K562 (cell line): ENCODE measurements around the gene CLCNKA. TPM values are rescaled to one million over a fixed set of nuclear protein-coding genes. Genes with fewer than 3 reads are reported as not detected.

Source experiments
- ADNP ChIP-seq: fragments of 200-800 bp; sonication (Bioruptor generic); IDR thresholded peaks from 2 replicates; pipeline ENCODE4 v1.6.1; 2016; ENCODE audit warnings: missing genetic modification characterization, missing compliant biosample characterization
- ARID1B ChIP-seq: fragments of 450-650 bp; IDR thresholded peaks from 2 replicates; pipeline ENCODE4 v1.6.1; 2016; ENCODE audit warnings: antibody characterized with exemption, mild to moderate bottlenecking, inconsistent platforms
- CBX5 ChIP-seq: IDR thresholded peaks from 2 replicates; pipeline ENCODE4 v1.6.1; 2014; ENCODE audit warnings: low read depth, borderline replicate concordance
- CREM ChIP-seq: IDR thresholded peaks from 2 replicates; pipeline ENCODE4 v1.6.1; 2014; ENCODE audit warnings: antibody characterized with exemption, low read depth
- DACH1 ChIP-seq: fragments of 450-650 bp; IDR thresholded peaks from 2 replicates; pipeline ENCODE4 v1.6.1; 2018; ENCODE audit not compliant: partially characterized antibody
- DDX20 ChIP-seq: fragments of 450-650 bp; IDR thresholded peaks from 2 replicates; pipeline ENCODE4 v1.6.1; 2016; ENCODE audit warnings: missing genetic modification characterization, low read depth, mild to moderate bottlenecking, missing compliant biosample characterization, moderate library complexity
- DMBX1 ChIP-seq: fragments of 250-450 bp; sonication (Bioruptor Pico); IDR thresholded peaks from 2 replicates; pipeline ENCODE4 v1.8.0; 2022; ENCODE audit warnings: inconsistent platforms, mild to moderate bottlenecking, moderate library complexity, borderline replicate concordance
- ELF2 ChIP-seq: fragments of 250-450 bp; sonication (Bioruptor Pico); IDR thresholded peaks from 2 replicates; pipeline ENCODE4 v1.5.0; 2021; ENCODE audit warnings: mild to moderate bottlenecking
- EP400 ChIP-seq: fragments of 450-650 bp; IDR thresholded peaks from 2 replicates; pipeline ENCODE4 v1.6.1; 2017; ENCODE audit warnings: antibody characterized with exemption, mild to moderate bottlenecking, moderate library complexity
- GABPB1 ChIP-seq: sonication (generic); formaldehyde crosslinking; IDR thresholded peaks from 2 replicates; pipeline ENCODE4 v1.8.0; 2022; ENCODE audit warnings: mild to moderate bottlenecking, missing genetic modification reagents
- GATAD2A ChIP-seq: fragments of 450-650 bp; IDR thresholded peaks from 2 replicates; pipeline ENCODE4 v1.6.1; 2017
- GATAD2B ChIP-seq: fragments of 450-650 bp; IDR thresholded peaks from 2 replicates; pipeline ENCODE4 v1.6.1; 2017; ENCODE audit warnings: mild to moderate bottlenecking, borderline replicate concordance
- HIVEP1 ChIP-seq: fragments of 250-450 bp; sonication (Bioruptor Pico); IDR thresholded peaks from 2 replicates; pipeline ENCODE4 v1.4.0; 2020; ENCODE audit warnings: mild to moderate bottlenecking
- KDM5B ChIP-seq: fragments of 200-600 bp; sonication (generic); IDR thresholded peaks from 2 replicates; pipeline ENCODE4 v1.6.1; 2012; ENCODE audit warnings: low read depth, mild to moderate bottlenecking, moderate library complexity, low read length, control low read depth, inconsistent platforms; ENCODE audit not compliant: insufficient replicate concordance
- NBN ChIP-seq: fragments of 450-650 bp; IDR thresholded peaks from 2 replicates; pipeline ENCODE4 v1.6.1; 2016; ENCODE audit warnings: low read depth, mild to moderate bottlenecking
- NCOA1 ChIP-seq: fragments of 450-650 bp; IDR thresholded peaks from 2 replicates; pipeline ENCODE4 v1.6.1; 2016; ENCODE audit warnings: low read depth
- NCOR1 ChIP-seq: fragments of 450-650 bp; IDR thresholded peaks from 2 replicates; pipeline ENCODE4 v1.6.1; 2016; ENCODE audit warnings: mild to moderate bottlenecking, moderate library complexity
- NFIX ChIP-seq: fragments of 250-450 bp; sonication (Bioruptor Pico); IDR thresholded peaks from 2 replicates; pipeline ENCODE4 v1.4.0; 2020; ENCODE audit warnings: low read depth, mild to moderate bottlenecking, moderate library complexity
- PCBP1 ChIP-seq: fragments of 200-400 bp; formaldehyde crosslinking; IDR thresholded peaks from 2 replicates; pipeline ENCODE4 v1.6.1; 2018; ENCODE audit warnings: mild to moderate bottlenecking, low read depth, low read length; ENCODE audit not compliant: poor library complexity, severe bottlenecking
- RBM25 ChIP-seq: fragments of 200-400 bp; formaldehyde crosslinking; IDR thresholded peaks from 2 replicates; pipeline ENCODE4 v1.6.1; 2018; ENCODE audit warnings: low read length, low read depth, moderate library complexity; ENCODE audit not compliant: severe bottlenecking
- RNF2 ChIP-seq: sonication (generic); IDR thresholded peaks from 2 replicates; pipeline ENCODE4 v1.6.1; 2016
- RUNX1 ChIP-seq: sonication (generic); IDR thresholded peaks from 2 replicates; pipeline ENCODE4 v1.6.1; 2016; ENCODE audit warnings: antibody characterized with exemption, low read depth
- SMARCA5 ChIP-seq: fragments of 450-650 bp; IDR thresholded peaks from 2 replicates; pipeline ENCODE4 v1.6.1; 2016
- SMARCE1 ChIP-seq: fragments of 450-650 bp; IDR thresholded peaks from 2 replicates; pipeline ENCODE4 v1.7.1; 2016; ENCODE audit warnings: mild to moderate bottlenecking
- SP1 ChIP-seq: sonication (generic); formaldehyde crosslinking; IDR thresholded peaks from 2 replicates; pipeline ENCODE4 v1.8.1; 2022; ENCODE audit warnings: mild to moderate bottlenecking, missing genetic modification reagents
- SREBF2 ChIP-seq: sonication (generic); formaldehyde crosslinking; IDR thresholded peaks from 2 replicates; pipeline ENCODE4 v1.4.0; 2020; ENCODE audit warnings: mild to moderate bottlenecking, missing genetic modification reagents
- TAF9B ChIP-seq: fragments of 450-650 bp; IDR thresholded peaks from 2 replicates; pipeline ENCODE4 v1.6.1; 2018; ENCODE audit warnings: mild to moderate bottlenecking; ENCODE audit not compliant: partially characterized antibody
- XRCC3 ChIP-seq: fragments of 450-650 bp; IDR thresholded peaks from 2 replicates; pipeline ENCODE4 v1.6.1; 2017; ENCODE audit warnings: mild to moderate bottlenecking, moderate library complexity
- ZBTB7A ChIP-seq: IDR thresholded peaks from 2 replicates; pipeline ENCODE4 v1.6.1; 2011; ENCODE audit warnings: low read depth, mild to moderate bottlenecking, low read length, moderate library complexity, borderline replicate concordance; ENCODE audit not compliant: control insufficient read depth
- ZNF165 ChIP-seq: fragments of 250-450 bp; sonication (Bioruptor Pico); IDR thresholded peaks from 2 replicates; pipeline ENCODE4 v1.4.0; 2020; ENCODE audit warnings: borderline replicate concordance
- polyA plus RNA-seq, 8 experiments: library from polyadenylated mRNA; depleted of rRNA in 4 of 8; stranded (reverse) in 5 of 8; unstranded in 3 of 8; fragments of >200 nt; fragmentation: Nextera tagmentation in 2 of 8; fragmentation: Illumina TruSeq in 1 of 8; extraction: Ambion mirVana in 2 of 8; extraction: Trizol in 1 of 8; gene quantifications; 2 replicates each; pipeline versions ENCODE4 v1.2.1 to v1.2.3, GENCODE V29; 2011 to 2014; ENCODE audit warnings: inconsistent platforms in 1 of 8, missing spikeins in 1 of 8
- total RNA-seq, 7 experiments: library from RNA; depleted of rRNA in 6 of 7; stranded (reverse); fragments of >200 nt in 6 of 7; fragmentation: Illumina TruSeq in 2 of 7; extraction: Trizol in 2 of 7; gene quantifications; 2 replicates each; pipeline versions ENCODE4 v1.2.1 to v1.2.3, GENCODE V29; 2011 to 2021; ENCODE audit warnings: low replicate concordance in 1 of 7
- TF ChIP-seq, protein P1 (sequence below): fragments of 250-450 bp; sonication (Bioruptor Pico); IDR thresholded peaks from 2 replicates; pipeline ENCODE4 v1.5.0; 2022; ENCODE audit warnings: mild to moderate bottlenecking

Gene CLCNKA
- total and polyA plus RNA-seq, 9 of the 15 experiments (the other 6 are each of a cell fraction or from before 2014, with no cell fraction given) = 0.03 to 0.37 (median 0.10) TPM; not detected in 3

DNA sequence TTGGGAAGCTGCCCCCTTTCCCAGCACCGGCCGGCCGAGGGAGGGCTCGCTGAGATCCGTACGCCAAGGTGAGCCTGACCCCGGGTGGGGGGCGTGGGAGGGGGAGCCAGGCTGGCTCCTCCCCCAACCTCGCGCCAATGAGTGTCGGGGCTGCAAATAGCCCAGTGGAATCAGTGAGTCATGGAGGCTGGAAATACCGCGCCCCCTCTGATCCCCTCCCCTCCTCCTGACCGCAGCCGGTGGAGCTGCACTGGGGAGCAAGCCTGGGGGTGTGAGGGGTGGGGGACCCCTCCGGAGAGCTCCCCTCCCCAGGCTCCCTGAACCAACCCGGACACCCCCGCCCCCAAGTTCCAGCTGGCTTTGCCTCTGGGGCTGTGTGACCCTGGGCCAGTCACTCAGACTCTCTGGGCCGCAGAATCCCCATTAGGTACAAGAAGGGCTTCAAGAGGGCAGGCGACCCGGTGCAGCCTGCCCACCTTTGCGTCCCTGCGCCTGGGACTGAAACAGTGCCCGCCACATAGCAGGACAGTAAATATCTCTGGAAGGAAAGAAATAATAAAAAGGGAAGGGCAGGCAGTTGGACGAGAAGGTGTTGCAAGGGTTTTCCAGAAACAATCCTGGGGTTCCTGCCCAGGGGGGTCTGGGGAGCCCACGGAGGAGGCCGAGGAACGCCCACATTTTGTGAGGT lies 8.5 kb upstream of the CLCNKA start (continued):
- TF ChIP-seq NCOR1 (no peak; the same call in 1 of the 2 replicates), RBM25 (peak; percentile 88), TAF9B (no peak), NBN (no peak), EP400 (peak; percentile 52; the same call in 1 of the 2 replicates), RUNX1 (0 out of 2 replicates have a peak, but pooled peaks have one; percentile 1), NFIX (CRISPR knock-in tag) (no peak), DMBX1 (no peak), ELF2 (no peak), KDM5B (no peak), SREBF2 (CRISPR knock-in tag) (no peak), CBX5 (no peak), ZNF165 (no peak), GABPB1 (CRISPR knock-in tag) (no peak; the same call in 1 of the 2 replicates), ADNP (peak; percentile 89), NCOA1 (peak; percentile 36; the same call in 1 of the 2 replicates), ZBTB7A (peak; percentile 98), CREM (peak; percentile 55; the same call in 1 of the 2 replicates), ARID1B (peak; percentile 81), SP1 (CRISPR knock-in tag) (no peak), GATAD2B (no peak), GATAD2A (peak; percentile 62; the same call in 1 of the 2 replicates), RNF2 (no peak), PCBP1 (peak; percentile 67), SMARCE1 (peak; percentile 91), SMARCA5 (peak; percentile 98), DACH1 (peak; percentile 78), DDX20 (tag) (no peak), HIVEP1 (no peak), XRCC3 (no peak)
- TF ChIP-seq, protein P1, sequence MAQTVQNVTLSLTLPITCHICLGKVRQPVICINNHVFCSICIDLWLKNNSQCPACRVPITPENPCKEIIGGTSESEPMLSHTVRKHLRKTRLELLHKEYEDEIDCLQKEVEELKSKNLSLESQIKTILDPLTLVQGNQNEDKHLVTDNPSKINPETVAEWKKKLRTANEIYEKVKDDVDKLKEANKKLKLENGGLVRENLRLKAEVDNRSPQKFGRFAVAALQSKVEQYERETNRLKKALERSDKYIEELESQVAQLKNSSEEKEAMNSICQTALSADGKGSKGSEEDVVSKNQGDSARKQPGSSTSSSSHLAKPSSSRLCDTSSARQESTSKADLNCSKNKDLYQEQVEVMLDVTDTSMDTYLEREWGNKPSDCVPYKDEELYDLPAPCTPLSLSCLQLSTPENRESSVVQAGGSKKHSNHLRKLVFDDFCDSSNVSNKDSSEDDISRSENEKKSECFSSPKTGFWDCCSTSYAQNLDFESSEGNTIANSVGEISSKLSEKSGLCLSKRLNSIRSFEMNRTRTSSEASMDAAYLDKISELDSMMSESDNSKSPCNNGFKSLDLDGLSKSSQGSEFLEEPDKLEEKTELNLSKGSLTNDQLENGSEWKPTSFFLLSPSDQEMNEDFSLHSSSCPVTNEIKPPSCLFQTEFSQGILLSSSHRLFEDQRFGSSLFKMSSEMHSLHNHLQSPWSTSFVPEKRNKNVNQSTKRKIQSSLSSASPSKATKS (CRISPR knock-in tag) = no peak
